AG09309 (cell line): ENCODE measurements around the gene SEZ6L.

Experiments
- DNase-seq: peaks from one replicate; pipeline ENCODE4 v3.0.0-alpha.2; 2010; ENCODE audit warnings: low read depth
- H3K4me3 ChIP-seq: 2 replicates; pipeline ENCODE4 v1.5.1; 2011; ENCODE audit warnings: mild to moderate bottlenecking, low read depth, low read length, moderate library complexity; ENCODE audit not compliant: control insufficient read depth
- CTCF ChIP-seq: IDR thresholded peaks from 2 replicates; pipeline ENCODE4 v1.5.1; 2011; ENCODE audit warnings: mild to moderate bottlenecking, low read depth, low read length, inconsistent platforms; ENCODE audit not compliant: insufficient read depth, control insufficient read depth; ENCODE audit errors: missing control alignments

SEZ6L gene

DNA sequence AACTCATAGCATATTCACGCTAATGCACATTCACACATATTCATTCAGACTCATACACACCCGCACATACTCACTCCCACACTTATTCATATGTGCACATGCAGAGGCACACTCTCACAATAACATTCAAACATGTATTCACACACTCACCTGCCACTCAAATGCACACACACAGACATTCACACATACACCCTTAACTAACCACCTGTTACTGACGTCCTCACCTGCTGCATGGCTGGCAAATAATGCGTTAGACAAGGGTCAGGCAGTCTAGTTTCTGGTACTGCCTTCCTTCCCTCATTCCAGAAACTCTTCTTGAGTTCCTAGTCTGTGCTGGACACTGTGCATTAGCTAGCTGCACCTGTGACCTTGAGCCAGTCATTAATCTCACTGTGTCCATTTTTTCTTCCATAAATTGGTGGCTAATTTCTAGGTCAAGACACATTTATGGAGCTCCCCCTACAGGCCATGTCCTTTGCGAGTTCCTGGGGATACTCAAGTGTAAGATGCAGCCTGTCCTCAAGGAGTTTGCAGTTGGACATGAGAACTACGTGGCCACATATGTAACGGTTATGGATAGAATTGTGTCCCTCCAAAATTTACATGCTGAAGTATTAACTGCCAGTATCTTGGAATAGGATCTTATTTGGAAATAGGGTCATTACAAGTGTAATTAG, 34.5 kb upstream of the SEZ6L start:
- DNase-seq: no peak
- no peak for TF ChIP-seq CTCF
- no peak overlapping the region for H3K4me3 ChIP-seq

DNA sequence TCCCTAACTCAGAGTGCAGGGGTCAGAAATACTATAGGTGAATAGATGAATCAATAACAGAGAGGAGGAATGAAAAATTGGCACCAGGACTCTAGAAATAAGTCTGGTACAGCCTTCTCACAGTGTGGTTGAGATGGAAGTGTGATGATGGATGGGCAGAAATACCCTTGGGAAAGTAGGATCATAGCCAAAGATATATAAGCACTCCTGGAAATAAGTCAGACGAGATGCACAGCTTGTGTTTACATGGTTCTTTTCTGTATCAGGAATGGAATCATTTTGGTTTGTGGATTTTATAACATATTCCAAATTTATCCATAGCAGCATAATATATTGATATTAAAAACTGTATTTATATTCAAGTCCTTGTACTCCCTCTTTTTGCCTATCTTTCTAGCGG, 33.5 kb upstream of the SEZ6L start:
- no peak for DNase-seq
- H3K4me3 ChIP-seq: no peak overlapping the region
- no peak for TF ChIP-seq CTCF

DNA sequence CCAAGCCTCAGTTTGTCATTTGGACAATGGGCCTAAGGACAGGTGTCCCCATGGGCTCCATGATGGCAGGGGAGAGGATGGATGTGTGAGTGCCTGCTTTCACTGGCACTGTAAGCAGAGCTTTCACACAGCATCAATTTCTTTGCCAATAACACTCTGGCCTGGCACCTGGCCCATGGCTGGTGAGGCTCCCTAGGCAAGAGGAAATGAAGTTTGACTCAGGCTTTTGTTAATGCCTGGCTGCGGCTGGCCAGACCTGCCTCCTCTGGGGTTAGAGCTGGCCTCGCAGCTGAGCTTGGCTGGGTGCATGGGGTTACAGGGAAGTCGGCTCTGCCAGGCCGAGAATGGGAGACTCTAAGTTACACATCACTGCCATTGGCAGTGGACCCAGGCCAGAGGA, 30.0 kb upstream of the SEZ6L start:
- DNase-seq: no peak
- no peak overlapping the region for H3K4me3 ChIP-seq
- no peak for TF ChIP-seq CTCF

GRCh38 chr22:26141831-26142230, 27.4 kb upstream of the SEZ6L start:
- no peak for TF ChIP-seq CTCF
- DNase-seq: no peak
- H3K4me3 ChIP-seq: no peak overlapping the region

DNA sequence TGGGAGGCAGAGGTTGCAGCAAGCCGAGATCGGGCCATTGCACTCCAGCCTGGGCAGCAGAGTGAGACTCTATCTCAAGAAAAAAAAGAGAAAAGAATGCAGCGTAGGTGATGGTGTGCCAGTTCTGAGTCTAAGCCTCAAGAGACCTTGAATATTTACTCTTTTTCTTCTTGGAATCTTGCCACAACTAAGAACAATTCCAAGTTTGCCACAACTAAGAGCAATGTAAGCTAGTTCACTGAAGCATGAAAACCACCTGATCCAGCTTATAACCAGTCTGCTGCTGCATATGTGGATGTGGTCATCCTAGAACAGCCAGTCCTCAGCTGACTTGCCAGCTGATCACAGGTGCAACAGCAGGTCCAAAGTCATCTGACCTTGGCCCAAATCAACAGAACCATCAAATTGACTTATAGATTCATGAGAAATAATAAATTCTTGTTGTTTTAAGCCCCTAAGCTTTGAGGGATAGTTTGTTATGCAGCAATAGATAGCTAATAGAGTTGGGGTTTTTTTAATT, 25.4 kb upstream of the SEZ6L start:
- DNase-seq: no peak
- TF ChIP-seq CTCF: no peak
- H3K4me3 ChIP-seq: no peak overlapping the region

DNA sequence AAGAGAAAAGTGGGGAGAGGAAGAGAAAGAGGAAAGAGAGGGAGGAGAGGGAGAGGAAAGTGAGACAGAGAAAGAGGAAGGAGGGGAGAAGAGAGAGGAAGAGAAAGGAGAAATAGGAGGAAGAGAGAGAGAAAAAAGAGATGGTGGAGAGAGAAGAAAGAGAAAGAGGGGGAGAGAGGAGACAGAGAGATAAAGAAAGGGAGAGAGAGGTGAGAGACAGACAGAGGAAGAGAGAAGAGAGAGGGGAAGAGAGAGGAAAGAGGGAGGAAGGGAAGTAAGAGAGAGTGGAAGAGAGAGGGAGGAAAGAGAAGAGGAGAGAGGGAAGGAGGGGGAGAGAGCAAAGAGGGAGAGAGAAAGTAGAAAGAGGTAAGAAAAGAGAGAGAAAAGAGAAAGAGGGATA, 9.4 kb upstream of the SEZ6L start:
- H3K4me3 ChIP-seq: no peak overlapping the region
- no peak for TF ChIP-seq CTCF
- no peak for DNase-seq
